Spleen (tissue), 7 donors: ENCODE measurements around the gene SSTR5.

Experiments used
- CTCF ChIP-seq, 11 experiments: fragments of 200-600 bp in 7 of 11; fragments of 450-650 bp in 4 of 11; sonication (generic) in 4 of 11; IDR thresholded peaks in 8 of 11; conservative IDR thresholded peaks in 3 of 11; 1 replicate in 7 of 11; 2 replicates in 4 of 11; pipeline versions ENCODE4 v1.4.0 to v1.8.0; 2016 to 2021; ENCODE audit warnings: antibody characterized with exemption in 11 of 11, inconsistent platforms in 4 of 11, mild to moderate bottlenecking in 1 of 11
- POLR2A ChIP-seq, 3 donors: fragments of 450-650 bp; IDR thresholded peaks; one replicate each; pipeline ENCODE4 v1.5.1; 2017; ENCODE audit warnings: antibody characterized with exemption in 3 of 3, mild to moderate bottlenecking in 1 of 3
- POLR2AphosphoS5 ChIP-seq, 3 donors: sonication (generic); formaldehyde crosslinking; IDR thresholded peaks; one replicate each; pipeline ENCODE4 v1.5.1; 2017; ENCODE audit warnings: antibody characterized with exemption in 3 of 3
- donor health status: DM: no; HTN: no; CAD: no; lungs with moderate emphysema.
- donor health status: DM: no; HTN: no; CAD: no.
- donor health status: DM: no; HTN: no; CAD: no.

DNA sequence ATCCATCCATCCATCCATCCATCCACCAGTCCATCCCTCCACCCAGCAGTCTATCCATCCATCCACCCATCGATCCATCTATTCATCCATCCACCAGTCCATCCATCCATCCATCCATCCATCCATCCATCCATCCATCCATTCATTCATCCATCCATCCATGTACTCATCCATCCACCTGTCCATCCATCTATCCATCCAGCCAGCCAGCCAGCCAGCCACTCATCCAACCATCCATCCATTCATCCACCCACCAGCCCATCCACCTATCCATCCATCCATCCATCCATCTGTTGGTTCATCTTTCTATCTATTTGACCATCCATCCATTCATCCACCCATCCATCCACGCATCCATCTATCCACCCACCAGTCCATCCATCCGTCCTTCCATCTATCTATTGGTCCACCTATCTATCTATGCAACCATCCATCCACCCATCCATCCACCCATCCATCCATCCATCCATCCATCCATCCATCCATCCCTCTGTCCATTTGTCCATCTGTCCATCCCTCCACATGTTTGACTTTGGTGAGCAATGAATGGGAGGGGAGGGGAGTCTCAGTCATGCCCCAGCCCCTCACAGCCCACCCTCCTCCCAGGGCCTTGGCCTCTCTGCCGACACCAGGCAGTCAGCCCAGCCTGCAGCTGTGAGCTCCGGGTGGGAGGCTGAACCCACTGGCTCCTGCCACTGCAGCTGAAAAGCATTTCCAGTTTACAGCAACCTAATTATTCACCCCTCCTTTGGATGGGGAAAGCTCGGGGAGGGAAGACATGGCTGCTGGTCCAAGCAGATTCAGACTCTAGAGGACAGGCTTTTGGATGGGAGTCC lies 38.1 kb upstream of the SSTR5 start:
- TF ChIP-seq POLR2A (IDR thresholded peaks at IDR 0.05) (no peak), CTCF (IDR thresholded peaks at IDR 0.05 in 8 of 11, conservative IDR thresholded peaks at IDR 0.05 in 3 of 11) (no peak), POLR2AphosphoS5 (IDR thresholded peaks at IDR 0.05) (no peak)
